ENCODE data around the gene PMEL. TPM values are rescaled to one million over a fixed set of nuclear protein-coding genes. Genes with fewer than 3 reads are reported as not detected.
A peak's percentile ranks its signal among the peaks of the same experiment; 100 is the strongest.
"Not testable (repeated sequence)": the region's sequence is repeated elsewhere in the genome, so short reads cannot be mapped to it uniquely, and the experiment has no call there.

The PMEL gene
- total RNA-seq, 1 experiment from 2014 or later, result 0.84 TPM

DNA sequence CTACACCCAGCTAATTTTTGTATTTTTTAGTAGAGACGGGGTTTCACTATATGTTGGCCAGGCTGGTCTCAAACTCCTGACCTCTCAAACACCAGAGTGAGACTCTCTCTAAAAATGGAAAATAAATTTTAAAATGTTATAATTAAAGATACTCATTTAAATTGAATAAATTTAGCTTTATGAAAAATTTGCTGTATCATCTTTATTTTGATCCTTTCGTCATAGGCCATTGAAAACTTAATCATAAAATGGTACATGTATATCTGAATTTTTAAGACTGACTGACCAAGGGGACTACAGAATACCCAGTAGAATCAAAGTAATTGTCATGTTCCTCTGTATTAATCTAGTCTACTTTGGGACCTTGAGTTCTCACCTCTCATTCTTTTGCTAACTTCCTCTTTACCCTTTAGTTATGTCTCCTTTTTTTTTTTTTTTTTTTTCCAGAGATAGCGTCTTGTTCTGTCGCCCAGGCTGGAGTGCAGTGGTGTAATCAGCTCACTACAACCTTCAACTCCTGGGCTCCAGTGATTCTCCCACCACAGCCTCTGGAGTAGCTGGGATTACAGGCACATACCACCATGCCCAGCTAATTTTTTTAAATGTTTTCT, 17.5 kb upstream of the PMEL start:
- no peak for DNase-seq (ENCODE audit: low read depth)

DNA sequence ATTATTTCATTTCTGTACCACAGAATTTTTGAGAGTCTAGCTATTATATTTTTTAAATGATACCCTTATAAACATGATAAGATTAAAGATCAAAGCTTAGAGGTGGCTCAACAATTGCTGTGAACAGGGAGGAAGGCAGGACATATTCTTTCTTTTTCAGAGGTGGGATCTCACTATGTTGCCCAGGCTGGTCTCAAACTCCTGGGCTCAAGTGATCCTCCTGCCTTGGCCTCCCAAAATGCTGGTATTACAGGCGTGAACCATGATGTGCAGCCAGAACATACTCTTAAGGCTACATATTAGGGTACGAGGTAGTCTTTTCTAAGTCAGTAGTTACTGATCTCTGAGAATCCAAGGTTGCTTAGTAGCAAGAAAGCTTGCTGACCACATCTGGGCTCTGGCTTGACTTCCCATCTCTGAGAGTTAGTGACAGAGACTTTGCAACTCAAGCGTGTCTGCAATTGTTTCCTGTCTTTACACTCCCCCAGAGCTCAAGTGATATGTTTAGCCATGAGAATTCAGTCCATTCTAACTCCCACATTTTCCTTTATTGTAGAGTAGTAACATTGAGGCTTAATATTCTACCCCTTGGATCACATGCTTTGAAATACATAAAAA, 16.6 kb upstream of the PMEL start:
- no peak for DNase-seq (ENCODE audit: low read depth)

DNA sequence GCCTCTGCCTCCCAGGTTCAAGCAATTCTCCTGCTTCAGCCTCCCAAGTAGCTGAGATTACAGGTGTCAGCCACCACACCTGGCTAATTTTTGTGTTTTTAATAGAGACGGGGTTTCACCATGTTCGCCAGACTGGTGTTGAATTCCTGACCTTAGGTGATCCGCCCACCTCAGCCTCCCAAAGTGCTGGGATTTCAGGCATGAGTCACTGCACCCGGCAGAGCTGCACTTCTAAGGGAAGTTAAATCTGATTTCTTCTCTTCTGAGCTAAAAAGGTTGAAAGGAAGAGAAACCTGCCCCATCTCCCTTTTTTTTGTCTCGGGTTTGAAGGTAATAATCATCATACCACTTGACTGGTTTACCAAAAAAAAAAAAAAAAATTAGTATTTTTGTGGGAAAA, 16.0 kb upstream of the PMEL start:
- not testable (repeated sequence) for DNase-seq (ENCODE audit: low read depth)

DNA sequence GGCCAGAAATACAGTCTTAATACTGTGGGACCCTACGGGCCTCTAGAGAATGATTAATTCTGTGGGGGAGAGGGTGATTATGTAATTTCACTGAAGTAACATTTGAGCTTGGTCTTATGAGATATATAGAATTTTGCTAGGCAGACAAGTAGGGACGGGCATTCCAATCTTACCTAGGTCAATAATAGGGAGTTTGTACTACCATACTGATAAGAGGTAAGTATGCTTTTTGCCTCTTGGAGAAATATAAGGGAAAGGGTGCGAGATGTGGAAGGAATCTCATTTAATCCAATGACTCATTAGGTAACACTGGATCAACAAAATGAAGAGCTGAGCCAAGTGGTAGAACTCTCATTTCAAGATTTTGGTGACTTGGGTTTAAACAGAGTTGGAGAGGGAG, 13.2 kb upstream of the PMEL start:
- no peak for DNase-seq (ENCODE audit: low read depth)

DNA sequence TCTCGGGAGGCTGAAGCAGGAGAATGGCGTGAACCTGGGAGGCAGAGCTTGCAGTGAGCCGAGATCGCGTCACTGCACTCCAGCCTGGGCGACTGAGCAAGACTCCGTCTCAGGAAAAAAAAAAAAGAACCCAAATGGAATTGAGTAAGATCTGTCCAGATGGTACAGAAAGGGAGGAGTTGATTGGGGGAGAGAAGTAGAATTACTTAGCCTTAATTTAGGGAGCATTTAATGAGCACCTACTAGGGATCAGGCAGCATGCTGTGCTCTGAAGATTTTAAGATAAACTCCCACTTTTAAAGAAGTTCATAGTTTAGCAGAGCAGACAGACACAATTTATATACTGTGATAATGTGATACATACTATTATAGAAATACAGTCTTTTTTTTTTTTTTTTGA, 12.6 kb upstream of the PMEL start:
- no peak for DNase-seq (ENCODE audit: low read depth)

DNA sequence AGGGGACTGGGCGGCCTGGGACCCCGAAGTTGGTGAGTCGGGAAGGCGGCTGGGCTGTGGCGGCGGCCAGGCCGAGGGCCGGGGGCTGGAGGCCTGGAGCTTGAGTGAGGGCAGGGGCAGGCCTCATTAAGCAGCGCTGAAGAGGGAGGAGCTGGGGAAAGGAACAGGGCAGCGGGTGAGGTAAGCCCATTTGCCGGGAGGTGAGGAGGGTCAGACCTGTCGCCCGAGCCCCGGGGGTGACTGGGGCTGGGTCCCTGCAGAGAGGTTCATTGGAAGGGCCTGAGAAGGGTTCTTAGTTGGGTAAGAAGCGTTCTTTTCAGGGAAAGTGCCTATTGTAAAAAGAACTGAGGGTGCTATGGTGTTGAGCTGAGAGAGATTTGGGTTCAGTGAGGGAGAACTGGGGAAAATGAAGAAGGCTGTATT, 8.5 kb upstream of the PMEL start:
- peak; percentile 33 for DNase-seq (ENCODE audit: low read depth)

DNA sequence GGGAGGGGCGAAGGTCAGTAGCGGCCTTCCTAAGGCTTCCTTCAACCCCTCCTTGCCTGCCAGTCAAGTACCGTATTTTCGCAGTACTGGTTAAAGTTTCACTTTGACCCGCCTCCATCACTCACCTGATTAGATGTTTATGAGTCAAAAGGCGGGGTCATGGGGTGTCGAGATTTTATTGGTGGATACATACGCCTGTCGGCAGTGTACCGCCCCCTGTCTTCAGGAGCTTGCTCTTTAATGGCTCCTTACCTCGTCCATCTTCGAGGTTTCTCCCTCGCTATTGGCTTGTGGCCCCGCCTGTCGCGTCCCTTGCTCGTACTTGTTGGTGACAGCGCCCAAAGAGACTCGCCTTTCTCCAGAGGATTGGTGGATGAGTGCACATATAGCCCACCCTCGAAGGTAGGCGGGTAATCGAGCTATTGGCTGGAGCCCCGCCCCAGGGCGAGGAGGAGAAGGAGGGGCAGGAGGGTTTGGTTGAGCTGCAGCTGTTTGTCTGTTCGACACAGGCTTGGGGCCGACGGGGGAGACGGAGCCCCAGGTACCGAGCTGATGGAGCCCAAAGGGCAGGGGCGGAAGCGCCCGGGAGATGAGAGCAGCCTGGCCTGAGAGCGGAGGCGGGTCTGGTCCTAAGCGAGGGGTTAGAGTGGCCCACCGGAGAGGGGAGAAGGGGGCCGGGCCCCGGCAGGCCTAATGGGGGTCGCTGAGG, 7.9 kb upstream of the PMEL start, which contains the start of gene RAB5B:
TSS of gene RAB5B (plus strand) at position 480 of the 709 bp plus-strand sequence. CDS start 12,883 bp downstream, outside the sequence.
- DNase-seq (ENCODE audit: low read depth), result peak; percentile 100

DNA sequence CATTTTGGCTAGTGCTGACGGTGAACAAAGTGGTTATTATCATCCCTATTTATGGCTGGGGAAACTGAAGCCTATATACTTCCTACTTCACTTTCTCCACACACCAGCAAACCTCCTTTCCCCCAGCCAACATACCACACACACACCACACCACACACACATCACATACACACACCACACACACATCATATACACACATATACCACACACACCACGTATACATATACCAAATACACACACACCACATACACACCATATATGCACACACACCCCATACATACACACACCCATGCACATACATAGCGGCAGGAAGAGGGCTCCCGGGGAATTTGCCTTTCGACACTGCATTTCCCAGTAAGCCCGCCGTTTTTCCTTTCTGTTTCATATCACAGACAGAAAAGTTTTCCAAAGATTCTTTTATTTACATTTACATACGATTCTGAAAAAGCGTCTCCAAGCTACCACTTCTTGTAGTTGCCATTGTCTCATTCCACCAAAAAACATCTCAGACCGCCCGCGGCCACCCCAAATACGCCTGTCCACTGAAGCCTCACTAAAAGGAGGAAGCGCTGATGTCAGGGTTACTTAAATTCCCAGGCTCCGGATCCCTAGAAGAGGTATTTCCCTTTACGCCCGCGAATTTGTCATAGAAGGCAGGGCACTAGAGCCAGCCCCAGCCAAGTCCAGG, 7.2 kb upstream of the PMEL start:
- no peak for DNase-seq (ENCODE audit: low read depth)

DNA sequence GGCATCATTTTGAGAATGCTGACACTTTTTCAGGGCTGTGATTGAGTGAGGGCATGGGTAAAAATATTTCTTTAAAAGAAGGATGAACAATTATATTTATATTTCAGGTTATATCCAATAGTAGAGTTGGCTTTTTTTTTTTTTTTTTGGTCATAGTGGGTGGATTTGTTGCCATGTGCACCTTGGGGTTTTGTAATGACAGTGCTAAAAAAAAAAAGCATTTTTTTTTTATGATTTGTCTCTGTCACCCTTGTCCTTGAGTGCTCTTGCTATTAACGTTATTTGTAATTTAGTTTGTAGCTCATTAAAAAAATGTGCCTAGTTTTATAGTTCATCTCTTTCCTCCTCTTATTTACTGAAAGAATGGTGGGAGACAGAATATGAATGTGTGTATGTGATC, 6.6 kb upstream of the PMEL start:
- DNase-seq (ENCODE audit: low read depth), result no peak

DNA sequence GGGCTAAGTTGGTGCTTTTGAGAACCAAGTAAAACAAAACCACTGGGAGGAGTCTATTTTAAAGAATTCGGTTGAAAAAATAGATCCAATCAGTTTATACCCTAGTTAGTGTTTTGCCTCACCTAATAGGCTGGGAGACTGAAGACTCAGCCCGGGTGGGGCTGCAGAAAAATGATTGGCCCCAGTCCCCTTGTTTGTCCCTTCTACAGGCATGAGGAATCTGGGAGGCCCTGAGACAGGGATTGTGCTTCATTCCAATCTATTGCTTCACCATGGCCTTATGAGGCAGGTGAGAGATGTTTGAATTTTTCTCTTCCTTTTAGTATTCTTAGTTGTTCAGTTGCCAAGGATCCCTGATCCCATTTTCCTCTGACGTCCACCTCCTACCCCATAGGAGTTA, 6.2 kb upstream of the PMEL start:
- peak; percentile 69 for DNase-seq (ENCODE audit: low read depth)

DNA sequence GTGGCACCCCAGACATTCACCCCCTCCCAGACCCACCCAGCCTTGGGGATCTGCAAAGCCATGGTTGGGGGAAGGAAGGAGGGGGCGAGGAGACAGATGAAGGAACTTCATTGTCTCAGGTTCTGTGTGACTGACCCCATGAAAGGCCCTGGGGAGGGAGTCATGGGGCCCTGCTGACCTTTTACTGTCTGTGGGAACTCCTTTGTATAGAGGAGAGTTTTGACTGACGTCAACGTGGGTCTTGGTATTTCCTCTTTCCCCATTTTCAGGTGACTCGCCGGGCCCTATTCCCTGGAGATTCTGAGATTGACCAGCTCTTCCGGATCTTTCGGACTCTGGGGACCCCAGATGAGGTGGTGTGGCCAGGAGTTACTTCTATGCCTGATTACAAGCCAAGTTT, 4.9 kb upstream of the PMEL start:
- peak; percentile 9 for DNase-seq (ENCODE audit: low read depth)

DNA sequence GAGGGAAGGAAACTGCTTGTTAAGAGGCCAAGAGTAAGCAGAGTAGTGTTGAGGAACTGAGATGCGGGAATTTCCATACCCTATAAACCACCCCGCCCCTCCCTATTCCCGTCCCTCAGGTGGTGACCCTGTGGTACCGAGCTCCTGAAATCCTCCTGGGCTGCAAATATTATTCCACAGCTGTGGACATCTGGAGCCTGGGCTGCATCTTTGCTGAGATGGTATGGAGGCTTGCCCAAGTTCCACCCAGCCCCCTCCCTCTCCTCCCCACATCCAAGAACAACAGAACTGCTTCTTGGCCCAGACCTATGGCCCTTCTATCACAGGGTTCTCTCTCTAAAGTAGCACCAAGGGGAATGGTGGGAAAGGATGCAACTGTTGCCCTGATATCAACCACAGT, 3.5 kb upstream of the PMEL start:
- DNase-seq (ENCODE audit: low read depth), result no peak

DNA sequence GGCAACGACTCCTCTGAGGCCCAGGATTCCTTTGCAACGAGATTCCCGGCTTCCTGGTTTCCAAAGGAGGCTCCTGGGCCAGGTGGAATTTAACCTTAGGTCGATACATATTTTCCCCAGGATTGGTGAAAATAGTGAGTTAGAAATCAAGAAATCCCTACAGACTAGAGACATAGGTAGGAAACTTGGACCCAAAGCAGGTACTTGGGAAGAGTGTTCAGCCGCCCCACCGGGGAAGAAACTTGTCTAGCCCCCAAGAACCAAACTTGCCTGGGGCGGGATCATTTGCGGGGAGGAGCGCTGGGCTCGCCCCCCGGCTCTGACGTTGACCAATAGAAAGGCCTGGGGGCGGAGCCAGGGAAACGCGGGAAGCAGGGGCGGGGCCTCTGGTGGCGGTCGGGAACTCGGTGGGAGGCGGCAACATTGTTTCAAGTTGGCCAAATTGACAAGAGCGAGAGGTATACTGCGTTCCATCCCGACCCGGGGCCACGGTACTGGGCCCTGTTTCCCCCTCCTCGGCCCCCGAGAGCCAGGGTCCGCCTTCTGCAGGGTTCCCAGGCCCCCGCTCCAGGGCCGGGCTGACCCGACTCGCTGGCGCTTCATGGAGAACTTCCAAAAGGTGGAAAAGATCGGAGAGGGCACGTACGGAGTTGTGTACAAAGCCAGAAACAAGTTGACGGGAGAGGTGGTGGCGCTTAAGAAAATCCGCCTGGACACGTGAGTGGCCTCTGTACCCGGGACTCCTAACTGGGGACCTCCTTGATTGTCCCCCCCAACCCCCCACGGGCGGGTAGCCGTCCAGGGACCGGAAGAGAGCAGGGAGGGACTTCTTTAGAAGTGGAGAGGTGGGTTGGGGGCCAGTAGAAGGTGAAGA, 803 bp upstream of the PMEL start, which contains the start of gene CDK2:
TSS of gene CDK2 (plus strand) at position 423 of the 874 bp plus-strand sequence. CDS start at position 602, 179 bp downstream.
- peak; percentile 82 for DNase-seq (ENCODE audit: low read depth)

DNA sequence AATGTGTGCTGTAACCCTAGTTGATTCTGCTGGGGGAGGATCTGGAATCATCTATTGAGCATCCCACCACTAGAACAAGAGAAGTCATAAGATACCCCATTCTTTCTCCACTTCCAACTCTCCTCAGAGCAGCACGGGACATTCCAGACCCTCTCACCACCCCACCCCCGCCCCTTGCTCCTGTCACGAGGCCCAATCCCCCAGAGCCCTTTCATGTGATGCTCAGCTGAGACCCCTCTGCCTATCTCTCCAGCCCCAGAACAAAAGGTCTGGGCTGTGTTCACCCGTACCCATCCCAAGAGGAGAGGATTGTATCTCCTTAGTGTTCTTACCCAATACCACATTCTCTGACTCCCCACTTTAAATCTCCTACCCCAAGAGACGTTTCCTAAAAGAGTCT, 602 bp downstream of the PMEL start:
- no peak for DNase-seq (ENCODE audit: low read depth)

DNA sequence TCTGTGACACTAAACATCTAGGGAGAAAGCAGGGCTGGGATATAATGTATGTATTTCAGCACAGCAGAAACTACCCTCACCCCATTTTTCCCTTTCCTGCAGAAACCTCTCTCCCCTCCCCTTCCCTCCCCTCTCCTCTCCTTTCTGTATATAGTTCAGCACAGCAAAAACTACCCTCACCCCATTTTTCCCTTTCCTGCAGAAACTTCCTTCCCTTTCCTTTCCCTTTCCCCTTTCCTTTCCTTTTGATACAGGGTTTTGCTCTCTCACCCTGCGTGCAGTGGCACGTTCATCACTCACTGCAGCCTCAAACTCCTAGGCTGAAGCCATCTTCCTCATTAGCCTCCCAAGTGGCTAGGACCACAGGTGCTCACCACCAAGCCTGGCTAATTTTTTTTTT, 2.1 kb downstream of the PMEL start:
- no peak for DNase-seq (ENCODE audit: low read depth)

DNA sequence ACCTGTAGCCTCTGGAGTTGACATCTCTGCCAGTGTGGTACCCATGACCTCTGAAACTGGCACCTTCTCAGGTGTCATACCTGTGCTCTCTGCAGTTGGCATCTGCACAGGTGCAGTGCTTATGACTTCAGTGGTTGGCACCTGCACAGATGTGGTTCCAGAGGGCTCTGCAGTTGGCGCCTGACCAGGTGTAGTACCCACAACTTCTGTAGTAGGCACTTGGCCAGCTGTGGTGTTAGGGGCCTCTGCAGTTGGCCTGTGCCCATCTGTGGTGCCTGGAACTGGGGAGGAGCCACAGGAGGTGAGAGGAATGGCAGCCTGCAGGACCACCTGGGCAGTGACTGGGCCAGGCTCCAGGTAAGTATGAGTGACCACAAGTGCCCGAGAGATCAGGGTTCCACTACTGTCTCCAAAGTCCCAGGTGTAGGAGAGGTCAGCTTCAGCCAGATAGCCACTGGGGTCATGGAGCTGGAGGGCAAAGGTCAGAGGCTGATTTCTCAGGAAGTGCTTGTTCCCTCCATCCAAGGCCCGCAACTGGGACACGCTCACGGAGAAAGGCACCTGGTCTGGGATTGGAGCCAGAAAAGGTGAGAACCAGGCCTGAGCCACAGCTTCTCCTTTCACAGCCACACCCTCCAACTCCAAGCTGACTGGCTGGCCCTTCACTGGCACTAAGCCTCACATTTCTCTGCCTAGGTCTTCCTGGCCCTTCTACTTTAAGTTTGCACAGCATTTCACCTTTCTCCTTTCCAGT, 8.6 kb downstream of the PMEL start:
- DNase-seq (ENCODE audit: low read depth), result no peak

DNA sequence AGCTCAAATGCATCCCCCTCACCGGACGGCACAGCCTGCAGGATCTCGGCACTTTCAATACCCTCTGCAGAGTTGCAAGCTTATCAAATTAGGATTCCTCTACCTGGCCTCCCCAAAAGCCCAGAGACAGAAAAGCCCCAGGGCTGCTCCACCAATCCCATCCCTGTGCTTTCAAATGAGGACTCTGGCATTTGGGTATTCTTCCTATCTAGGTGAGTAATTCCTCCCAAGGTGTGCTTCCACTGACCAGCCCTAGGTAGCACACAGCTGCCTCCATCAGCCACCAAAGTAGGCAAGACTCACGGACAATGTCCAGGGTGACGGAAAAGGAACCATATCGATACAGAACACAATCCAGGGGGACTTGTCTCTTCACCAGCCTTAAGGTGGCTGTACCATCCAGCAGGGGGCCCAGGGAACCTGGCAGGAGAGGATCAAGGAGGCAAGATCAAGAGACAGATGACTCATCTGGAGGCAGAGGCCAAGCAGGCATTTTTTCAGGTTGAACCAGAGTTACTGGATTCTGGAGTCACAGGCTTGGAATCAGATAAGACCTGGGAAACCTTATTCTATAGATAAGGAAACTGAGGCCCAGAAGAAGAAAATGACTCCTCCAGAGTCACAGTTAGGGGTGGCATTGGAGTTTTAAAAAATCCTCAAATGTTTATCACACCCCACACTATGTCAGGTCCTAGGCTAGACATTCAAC, 9.9 kb downstream of the PMEL start:
- peak; percentile 54 for DNase-seq (ENCODE audit: low read depth)

DNA sequence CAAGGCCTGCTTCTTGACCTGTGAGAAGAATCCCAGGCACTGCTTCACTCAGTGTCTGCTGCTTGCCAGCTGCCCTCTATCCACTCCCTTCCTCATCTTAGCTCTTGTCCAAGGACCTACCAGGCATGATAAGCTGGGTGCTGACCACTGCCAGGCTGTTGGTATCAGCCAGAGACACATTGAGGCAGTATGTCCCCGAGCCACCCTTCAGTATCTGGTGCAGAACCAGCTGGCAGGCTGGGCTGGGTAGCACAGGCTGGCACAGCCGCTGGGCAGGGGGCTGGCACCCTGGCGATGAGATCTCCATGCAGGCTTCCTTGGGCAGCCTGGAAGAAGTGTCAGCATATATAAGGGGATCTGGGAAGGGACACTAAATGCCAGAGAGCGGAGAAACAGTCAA, 10.5 kb downstream of the PMEL start:
- no peak for DNase-seq (ENCODE audit: low read depth)

DNA sequence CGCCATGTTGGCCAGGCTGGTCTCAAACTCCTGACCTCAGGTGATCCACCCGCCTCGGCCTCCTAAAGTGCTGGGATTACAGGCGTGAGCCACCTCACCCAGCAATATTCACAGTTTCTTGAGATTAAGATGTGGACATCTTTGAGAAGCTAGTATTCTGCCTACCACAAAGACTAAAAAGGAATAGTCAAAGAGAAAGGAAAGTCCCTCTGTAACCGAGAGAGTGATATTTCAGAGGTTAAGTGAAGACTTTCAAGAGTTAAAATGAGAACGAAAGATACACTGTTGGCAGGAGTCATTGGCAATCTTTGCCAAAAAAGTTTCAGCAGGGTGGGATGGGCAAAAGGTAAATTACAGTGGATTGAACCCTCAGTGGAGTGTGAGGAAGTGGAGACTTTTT, 19.3 kb downstream of the PMEL start:
- DNase-seq (ENCODE audit: low read depth), result no peak

DNA sequence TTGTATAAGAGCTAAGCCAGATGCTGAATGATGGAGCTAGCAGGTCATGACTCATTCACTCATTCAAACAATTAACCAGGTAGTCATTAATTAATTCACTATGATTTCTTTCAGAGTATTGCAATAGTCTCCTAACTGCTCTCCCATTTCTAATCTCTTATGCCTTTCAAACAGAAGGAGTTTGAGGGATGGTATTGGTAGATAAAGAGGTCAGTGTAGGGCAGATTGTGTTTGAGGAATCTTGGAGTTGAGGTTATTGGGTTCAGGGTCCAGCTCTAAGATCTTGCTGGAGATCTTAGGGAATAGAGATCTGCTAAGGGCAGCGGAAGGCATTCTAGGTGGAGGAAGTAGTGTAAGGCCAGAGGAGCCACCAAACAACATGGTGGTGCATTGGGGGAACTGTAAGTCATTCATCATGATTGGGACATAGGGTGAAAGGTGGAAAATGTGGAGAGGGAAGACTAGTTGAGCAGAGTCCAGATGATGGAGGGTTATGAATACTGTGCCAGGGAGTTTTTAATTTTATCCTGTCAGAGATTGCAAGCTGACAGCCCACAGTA, 23.2 kb downstream of the PMEL start:
- DNase-seq (ENCODE audit: low read depth), result no peak
